GM10266 (cell line): Measurements from ENCODE around the gene PLTP.

Experiments used
- DNase-seq: peaks from one replicate; pipeline ENCODE4 v3.0.0; 2012; ENCODE audit errors: extremely low spot score
- TF ChIP-seq, protein P1 (sequence below): IDR thresholded peaks from 2 replicates; pipeline ENCODE4 v1.5.1; 2012; ENCODE audit warnings: mild to moderate bottlenecking, low read depth; ENCODE audit not compliant: control insufficient read depth, insufficient read depth; ENCODE audit errors: missing control alignments

PLTP gene

DNA sequence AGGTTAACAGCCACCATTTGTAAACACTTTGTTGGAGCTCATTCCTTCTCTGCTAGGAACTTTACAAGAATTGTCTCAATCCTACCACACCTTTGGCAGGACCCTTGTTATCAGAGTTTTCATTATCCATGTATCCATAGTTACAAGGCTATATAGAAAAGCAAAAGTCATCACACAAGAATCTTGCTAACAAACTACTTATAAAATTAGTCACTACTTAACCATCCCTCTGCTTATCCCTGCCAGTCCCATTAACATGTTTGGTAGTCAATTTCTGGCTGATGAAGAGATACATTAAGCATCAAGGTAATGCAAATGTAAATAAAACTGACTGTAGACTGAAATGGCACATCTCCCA, 44.2 kb downstream of the PLTP start:
- TF ChIP-seq, protein P1, sequence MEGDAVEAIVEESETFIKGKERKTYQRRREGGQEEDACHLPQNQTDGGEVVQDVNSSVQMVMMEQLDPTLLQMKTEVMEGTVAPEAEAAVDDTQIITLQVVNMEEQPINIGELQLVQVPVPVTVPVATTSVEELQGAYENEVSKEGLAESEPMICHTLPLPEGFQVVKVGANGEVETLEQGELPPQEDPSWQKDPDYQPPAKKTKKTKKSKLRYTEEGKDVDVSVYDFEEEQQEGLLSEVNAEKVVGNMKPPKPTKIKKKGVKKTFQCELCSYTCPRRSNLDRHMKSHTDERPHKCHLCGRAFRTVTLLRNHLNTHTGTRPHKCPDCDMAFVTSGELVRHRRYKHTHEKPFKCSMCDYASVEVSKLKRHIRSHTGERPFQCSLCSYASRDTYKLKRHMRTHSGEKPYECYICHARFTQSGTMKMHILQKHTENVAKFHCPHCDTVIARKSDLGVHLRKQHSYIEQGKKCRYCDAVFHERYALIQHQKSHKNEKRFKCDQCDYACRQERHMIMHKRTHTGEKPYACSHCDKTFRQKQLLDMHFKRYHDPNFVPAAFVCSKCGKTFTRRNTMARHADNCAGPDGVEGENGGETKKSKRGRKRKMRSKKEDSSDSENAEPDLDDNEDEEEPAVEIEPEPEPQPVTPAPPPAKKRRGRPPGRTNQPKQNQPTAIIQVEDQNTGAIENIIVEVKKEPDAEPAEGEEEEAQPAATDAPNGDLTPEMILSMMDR: no peak
- no peak for DNase-seq

DNA sequence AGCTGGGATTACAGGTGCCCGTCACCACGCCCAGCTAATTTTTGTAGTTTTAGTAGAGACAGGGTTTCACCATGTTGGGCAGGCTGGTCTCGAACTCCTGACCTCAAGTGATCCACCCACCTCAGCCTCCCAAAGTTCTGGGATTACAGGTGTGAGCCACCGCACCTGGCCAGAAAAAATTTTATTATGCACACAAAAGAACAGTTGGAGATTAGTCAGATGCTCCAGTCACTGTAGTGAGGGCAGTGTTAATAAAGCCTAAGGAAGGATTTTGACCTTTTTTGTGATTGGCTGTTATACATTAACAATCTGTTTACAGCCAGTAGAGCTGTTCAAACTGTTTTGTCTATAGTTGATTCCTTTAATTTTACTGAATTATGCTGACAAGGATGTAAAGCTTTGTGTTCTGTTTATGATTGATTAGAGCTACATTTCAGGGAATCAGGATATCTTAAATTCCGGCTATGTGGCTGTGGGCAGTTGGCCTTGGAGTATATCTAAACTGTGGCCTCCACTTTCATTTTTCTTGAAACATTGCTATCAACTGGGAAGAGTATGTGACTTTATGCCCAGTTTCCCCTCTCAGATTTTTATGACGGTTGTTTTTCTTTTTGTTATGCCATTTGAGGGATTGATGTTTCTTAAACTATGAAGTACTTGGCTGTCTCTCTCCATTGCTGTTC, 44.7 kb downstream of the PLTP start:
- TF ChIP-seq, protein P1: no peak
- no peak for DNase-seq

DNA sequence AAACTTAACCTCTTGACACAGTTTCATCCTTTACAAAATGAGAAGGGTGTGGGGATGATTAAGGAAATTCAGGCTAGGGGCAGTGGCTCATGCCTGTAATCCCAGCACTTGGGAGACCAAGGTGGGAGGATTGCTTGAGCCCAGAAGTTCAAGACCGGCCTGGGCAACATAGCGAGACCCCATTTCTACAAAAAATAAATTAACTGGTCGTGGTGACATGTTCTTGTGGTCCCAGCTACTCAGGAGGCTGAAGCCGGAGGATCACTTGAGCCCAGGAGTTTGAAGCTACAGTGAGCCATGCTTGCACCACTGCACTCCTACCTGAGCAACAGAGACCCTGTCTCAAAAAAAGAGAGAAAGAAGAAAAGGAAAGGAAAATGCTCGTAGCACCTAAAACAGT, 45.5 kb downstream of the PLTP start:
- DNase-seq: no peak
- TF ChIP-seq, protein P1: no peak

DNA sequence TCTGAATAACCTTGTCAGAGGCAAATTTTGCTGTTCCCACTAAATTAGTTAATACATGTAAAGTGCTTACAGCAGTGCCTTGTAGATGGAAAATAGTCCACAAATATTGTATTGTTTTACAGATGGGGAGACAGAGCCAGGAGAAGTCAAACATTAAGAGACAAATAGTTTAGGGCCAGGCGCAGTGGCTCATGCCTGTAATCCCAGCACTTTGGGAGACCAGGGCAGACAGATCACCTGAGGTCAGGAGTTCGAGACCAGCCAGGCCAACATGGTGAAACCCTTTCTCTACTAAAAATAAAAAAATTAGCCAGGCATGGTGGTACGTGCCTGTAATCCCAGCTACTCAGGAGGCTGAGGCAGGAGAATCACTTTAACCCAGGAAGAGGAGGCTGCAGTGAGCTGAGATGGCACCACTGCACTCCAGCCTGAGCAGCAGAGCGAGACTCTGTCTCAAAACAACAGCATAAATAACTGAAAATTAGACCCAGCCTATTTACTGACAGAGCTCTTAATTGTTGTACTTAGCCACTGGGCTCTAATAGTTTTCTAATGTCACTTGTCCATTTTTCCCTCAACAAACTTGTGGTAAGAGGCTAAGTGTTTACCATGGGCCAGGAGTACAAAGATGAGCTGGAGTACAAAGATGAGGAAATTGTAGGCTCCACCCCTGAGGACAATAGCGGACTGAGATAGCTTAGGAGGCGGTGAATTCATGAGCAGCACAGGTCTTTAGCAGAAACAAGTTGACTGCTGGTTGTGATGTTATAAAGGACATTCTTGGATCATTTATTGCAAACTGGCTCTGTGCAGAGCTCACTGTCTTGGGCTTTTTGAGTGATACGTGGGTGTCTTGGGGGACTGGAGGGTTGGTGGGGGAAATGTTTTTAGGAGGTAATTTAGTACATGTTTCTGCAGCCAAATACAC, 48.1 kb downstream of the PLTP start:
- no peak for DNase-seq
- TF ChIP-seq, protein P1: no peak

DNA sequence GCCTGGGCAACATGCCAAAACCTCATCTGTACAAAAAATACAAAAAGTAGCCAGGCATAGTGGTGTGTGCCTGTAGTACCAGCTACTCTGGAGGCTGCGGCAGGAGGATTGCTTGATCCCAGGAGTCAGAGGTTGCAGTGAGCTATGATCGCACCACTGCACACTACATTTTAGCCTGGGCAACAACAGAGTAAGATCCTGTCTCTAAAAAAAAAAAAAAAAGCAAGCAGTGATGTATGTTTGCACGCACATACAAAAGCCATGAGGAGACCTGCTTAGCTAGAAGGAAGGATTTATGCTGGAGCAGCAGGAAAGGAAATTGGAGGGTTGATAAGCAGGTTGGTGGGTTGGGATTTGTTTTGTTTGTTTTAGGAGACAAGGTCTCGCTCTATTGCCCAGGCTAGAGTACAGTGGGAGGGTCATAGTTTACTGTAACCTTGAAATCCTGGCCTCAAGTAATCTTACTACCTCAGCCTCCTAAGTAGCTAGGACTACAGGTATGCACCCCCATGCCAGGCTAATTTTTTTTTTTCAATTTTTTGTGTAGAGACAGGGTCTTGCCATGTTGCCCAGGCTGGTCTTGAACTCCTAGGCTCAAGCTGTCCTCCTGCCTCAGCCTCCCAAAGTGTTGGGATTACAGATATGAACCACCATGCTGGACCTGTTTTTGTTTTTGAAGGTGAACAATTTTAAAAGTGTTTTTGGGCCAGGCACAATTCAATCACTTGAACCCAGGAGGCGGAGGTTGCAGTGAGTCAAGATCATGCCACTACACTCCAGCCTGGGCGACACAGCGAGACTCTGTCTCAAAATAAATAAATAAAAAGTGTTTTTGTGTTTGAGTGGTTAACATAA, 50.5 kb downstream of the PLTP start:
- TF ChIP-seq, protein P1: no peak
- DNase-seq: no peak

DNA sequence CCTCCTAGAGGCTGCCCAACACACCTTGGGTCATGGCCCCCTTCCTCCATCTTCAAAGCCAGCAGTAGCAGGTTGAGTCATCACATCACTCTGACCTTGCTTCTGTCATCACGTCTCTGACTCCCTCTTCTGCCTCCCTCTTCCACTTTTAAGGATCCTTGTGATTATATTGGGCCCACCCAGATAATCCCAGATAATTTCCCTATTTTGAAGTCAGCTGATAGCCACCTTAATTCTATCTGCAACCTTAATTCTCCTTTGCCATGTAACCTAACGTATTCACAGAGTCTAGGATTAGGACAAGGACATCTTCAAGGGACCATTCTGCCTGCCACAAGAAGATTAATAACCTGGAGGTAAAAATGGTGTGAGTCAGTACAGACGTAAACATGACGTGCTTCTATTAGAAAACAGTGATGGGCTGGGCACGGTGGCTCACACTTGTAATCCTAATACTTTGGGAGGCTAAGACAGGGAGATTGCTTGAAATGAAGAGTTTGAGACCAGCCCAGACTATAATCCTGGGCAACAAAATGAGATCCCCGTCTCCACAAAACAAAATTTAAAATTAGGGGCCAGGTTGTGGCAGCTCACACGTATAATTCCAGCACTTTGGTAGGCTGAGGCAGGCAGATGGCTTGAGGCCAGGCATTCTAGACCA, 51.3 kb downstream of the PLTP start:
- TF ChIP-seq, protein P1: no peak
- DNase-seq: no peak
